Esophagus muscularis mucosa (tissue), 3 donors: ENCODE measurements around the gene FAM168B.

Source experiments
- EP300 ChIP-seq: sonication (generic); formaldehyde crosslinking; IDR thresholded peaks from one replicate; pipeline ENCODE4 v1.6.1; 2017; ENCODE audit warnings: antibody characterized with exemption
- TF ChIP-seq, protein P1 (sequence below), 3 experiments: fragments of 200-600 bp in 2 of 3; fragments of 450-650 bp in 1 of 3; sonication (generic) in 2 of 3; IDR thresholded peaks; one replicate each; pipeline ENCODE4 v1.5.1; 2017 to 2019; ENCODE audit warnings: antibody characterized with exemption in 3 of 3, mild to moderate bottlenecking in 2 of 3, moderate library complexity in 1 of 3

- no peak for TF ChIP-seq EP300
- TF ChIP-seq, protein P1, sequence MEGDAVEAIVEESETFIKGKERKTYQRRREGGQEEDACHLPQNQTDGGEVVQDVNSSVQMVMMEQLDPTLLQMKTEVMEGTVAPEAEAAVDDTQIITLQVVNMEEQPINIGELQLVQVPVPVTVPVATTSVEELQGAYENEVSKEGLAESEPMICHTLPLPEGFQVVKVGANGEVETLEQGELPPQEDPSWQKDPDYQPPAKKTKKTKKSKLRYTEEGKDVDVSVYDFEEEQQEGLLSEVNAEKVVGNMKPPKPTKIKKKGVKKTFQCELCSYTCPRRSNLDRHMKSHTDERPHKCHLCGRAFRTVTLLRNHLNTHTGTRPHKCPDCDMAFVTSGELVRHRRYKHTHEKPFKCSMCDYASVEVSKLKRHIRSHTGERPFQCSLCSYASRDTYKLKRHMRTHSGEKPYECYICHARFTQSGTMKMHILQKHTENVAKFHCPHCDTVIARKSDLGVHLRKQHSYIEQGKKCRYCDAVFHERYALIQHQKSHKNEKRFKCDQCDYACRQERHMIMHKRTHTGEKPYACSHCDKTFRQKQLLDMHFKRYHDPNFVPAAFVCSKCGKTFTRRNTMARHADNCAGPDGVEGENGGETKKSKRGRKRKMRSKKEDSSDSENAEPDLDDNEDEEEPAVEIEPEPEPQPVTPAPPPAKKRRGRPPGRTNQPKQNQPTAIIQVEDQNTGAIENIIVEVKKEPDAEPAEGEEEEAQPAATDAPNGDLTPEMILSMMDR (IDR thresholded peaks at IDR 0.05) = no peak
Observed at GRCh38 chr2:131050896-131051295, 42.4 kb downstream of the FAM168B start.
